K562 (cell line): Measurements from ENCODE around the gene UFSP2. TPM values are rescaled to one million over a fixed set of nuclear protein-coding genes. Genes with fewer than 3 reads are reported as not detected.

Experiments
- CEBPZ ChIP-seq: fragments of 150-350 bp; IDR thresholded peaks from 2 replicates; pipeline ENCODE4 v1.6.1; 2014; ENCODE audit warnings: low read depth, mild to moderate bottlenecking, low read length, borderline replicate concordance
- CREB5 ChIP-seq: fragments of 250-450 bp; sonication (Bioruptor Pico); IDR thresholded peaks from 2 replicates; pipeline ENCODE4 v1.5.0; 2020; ENCODE audit warnings: mild to moderate bottlenecking
- ETV6 ChIP-seq, 3 experiments: fragments of 150-350 bp in 1 of 3; sonication (generic) in 1 of 3; formaldehyde crosslinking in 1 of 3; IDR thresholded peaks; 2 replicates each; pipeline versions ENCODE4 v1.6.1 to v1.8.0; 2014 to 2022; ENCODE audit warnings: borderline replicate concordance in 2 of 3, low read depth in 2 of 3, antibody characterized with exemption in 1 of 3, low read length in 1 of 3, mild to moderate bottlenecking in 1 of 3, missing genetic modification reagents in 1 of 3
- FUS ChIP-seq: fragments of 200-400 bp; formaldehyde crosslinking; optimal IDR thresholded peaks from 2 replicates; pipeline ENCODE3; 2017; ENCODE audit warnings: low read depth, low read length
- KDM5B ChIP-seq: fragments of 200-600 bp; sonication (generic); IDR thresholded peaks from 2 replicates; pipeline ENCODE4 v1.6.1; 2012; ENCODE audit warnings: low read depth, mild to moderate bottlenecking, moderate library complexity, low read length, control low read depth, inconsistent platforms; ENCODE audit not compliant: insufficient replicate concordance
- LCOR ChIP-seq: sonication (generic); formaldehyde crosslinking; IDR thresholded peaks from 2 replicates; pipeline ENCODE4 v1.8.0; 2022; ENCODE audit warnings: mild to moderate bottlenecking, missing genetic modification reagents
- SMAD2 ChIP-seq: fragments of 150-350 bp; IDR thresholded peaks from 2 replicates; pipeline ENCODE4 v1.6.1; 2014; ENCODE audit warnings: low read depth, mild to moderate bottlenecking, low read length
- YY1 ChIP-seq, 3 experiments: IDR thresholded peaks; 2 replicates each; pipeline ENCODE4 v1.6.1; 2011; ENCODE audit warnings: low read length in 2 of 3, mild to moderate bottlenecking in 2 of 3, moderate library complexity in 2 of 3, borderline replicate concordance in 1 of 3, control low read depth in 1 of 3, low read depth in 1 of 3; ENCODE audit not compliant: insufficient read depth in 3 of 3, insufficient replicate concordance in 2 of 3, control insufficient read depth in 1 of 3, insufficient read length in 1 of 3; ENCODE audit errors: extremely low read depth in 1 of 3
- polyA plus RNA-seq, 8 experiments: library from polyadenylated mRNA; depleted of rRNA in 4 of 8; stranded (reverse) in 5 of 8; unstranded in 3 of 8; fragments of >200 nt; fragmentation: Nextera tagmentation in 2 of 8; fragmentation: Illumina TruSeq in 1 of 8; extraction: Ambion mirVana in 2 of 8; extraction: Trizol in 1 of 8; gene quantifications; 2 replicates each; pipeline versions ENCODE4 v1.2.1 to v1.2.3, GENCODE V29; 2011 to 2014; ENCODE audit warnings: inconsistent platforms in 1 of 8, missing spikeins in 1 of 8
- total RNA-seq, 7 experiments: library from RNA; depleted of rRNA in 6 of 7; stranded (reverse); fragments of >200 nt in 6 of 7; fragmentation: Illumina TruSeq in 2 of 7; extraction: Trizol in 2 of 7; gene quantifications; 2 replicates each; pipeline versions ENCODE4 v1.2.1 to v1.2.3, GENCODE V29; 2011 to 2021; ENCODE audit warnings: low replicate concordance in 1 of 7
- TF ChIP-seq, protein P1 (sequence below), 2 experiments: fragments of 450-650 bp; IDR thresholded peaks; 2 replicates each; pipeline ENCODE4 v1.6.1; 2016; ENCODE audit warnings: mild to moderate bottlenecking in 2 of 2, borderline replicate concordance in 1 of 2, low read depth in 1 of 2, moderate library complexity in 1 of 2
- TF ChIP-seq, protein P2 (sequence below), 2 experiments: fragments of 250-450 bp in 1 of 2; fragments of 450-650 bp in 1 of 2; sonication (Bioruptor Pico) in 1 of 2; IDR thresholded peaks; 2 replicates each; pipeline versions ENCODE4 v1.6.1 to v1.8.0; 2016 to 2021; ENCODE audit warnings: mild to moderate bottlenecking in 2 of 2, moderate library complexity in 2 of 2, missing compliant biosample characterization in 1 of 2, missing genetic modification characterization in 1 of 2

The UFSP2 gene
- total and polyA plus RNA-seq, 9 of the 15 experiments (the other 6 are each of a cell fraction or from before 2014, with no cell fraction given): 20.1 to 55.8 (median 26.6) TPM

GRCh38 chr4:185396724-185397385, 28.9 kb downstream of the UFSP2 start, which contains the start of gene ANKRD37 (continued):
- TF ChIP-seq CREB5 (CRISPR knock-in tag): no peak
- no peak for TF ChIP-seq LCOR (CRISPR knock-in tag)
- TF ChIP-seq, protein P1, sequence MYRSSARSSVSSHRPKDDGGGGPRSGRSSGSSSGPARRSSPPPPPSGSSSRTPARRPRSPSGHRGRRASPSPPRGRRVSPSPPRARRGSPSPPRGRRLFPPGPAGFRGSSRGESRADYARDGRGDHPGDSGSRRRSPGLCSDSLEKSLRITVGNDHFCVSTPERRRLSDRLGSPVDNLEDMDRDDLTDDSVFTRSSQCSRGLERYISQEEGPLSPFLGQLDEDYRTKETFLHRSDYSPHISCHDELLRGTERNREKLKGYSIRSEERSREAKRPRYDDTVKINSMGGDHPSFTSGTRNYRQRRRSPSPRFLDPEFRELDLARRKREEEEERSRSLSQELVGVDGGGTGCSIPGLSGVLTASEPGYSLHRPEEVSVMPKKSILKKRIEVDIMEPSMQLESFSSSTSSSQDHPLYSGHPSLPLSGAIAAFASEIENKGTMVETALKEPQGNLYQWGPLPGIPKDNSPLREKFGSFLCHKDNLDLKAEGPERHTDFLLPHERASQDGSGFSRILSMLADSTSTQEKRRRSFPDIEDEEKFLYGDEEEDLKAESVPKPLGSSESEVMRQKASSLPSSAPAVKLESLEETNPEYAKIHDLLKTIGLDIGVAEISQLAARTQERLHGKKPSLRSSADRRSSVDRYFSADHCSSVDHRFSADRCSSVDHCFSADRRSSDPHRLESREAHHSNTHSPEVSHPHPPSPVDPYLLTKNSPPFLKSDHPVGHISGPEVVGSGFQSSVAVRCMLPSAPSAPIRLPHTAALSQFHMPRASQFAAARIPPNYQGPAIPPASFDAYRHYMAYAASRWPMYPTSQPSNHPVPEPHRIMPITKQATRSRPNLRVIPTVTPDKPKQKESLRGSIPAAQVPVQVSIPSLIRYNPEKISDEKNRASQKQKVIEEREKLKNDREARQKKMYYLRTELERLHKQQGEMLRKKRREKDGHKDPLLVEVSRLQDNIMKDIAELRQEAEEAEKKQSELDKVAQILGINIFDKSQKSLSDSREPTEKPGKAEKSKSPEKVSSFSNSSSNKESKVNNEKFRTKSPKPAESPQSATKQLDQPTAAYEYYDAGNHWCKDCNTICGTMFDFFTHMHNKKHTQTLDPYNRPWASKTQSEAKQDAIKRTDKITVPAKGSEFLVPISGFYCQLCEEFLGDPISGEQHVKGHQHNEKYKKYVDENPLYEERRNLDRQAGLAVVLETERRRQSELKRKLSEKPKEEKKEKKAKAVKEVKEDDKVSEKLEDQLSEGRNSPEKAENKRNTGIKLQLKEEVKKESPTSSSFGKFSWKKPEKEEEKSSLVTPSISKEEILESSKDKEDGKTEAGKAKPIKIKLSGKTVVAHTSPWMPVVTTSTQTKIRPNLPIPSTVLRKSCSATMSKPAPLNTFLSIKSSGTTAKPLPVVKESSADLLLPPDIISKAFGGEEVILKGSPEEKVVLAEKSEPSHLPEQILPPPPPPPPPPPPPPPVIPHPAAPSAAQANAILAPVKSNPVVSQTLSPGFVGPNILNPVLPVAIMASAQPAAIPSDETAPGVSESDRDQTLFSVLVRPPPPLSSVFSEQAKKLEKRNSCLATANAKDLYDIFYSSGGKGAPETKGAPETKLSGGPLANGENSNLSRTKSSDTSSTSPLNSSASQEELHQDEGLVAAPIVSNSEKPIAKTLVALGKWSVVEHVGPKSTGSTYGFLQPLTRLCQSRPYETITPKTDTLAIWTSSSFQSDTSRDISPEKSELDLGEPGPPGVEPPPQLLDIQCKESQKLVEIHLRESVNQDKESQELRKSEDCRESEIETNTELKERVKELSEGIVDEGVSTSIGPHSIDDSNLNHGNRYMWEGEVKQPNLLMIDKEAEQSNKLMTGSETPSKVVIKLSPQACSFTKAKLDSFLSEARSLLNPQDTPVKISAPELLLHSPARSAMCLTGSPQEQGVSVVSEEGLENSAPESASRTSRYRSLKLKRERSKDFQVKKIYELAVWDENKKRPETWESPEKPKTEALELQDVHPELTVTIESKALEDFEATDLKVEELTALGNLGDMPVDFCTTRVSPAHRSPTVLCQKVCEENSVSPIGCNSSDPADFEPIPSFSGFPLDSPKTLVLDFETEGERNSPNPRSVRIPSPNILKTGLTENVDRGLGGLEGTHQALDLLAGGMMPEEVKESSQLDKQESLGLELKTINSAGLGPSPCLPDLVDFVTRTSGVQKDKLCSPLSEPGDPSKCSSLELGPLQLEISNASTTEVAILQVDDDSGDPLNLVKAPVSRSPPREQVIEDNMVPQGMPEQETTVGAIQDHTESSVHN (IDR thresholded peaks at IDR 0.05; ENCODE audit: borderline replicate concordance in 1 of 2, low read depth in 1 of 2): no peak
- TF ChIP-seq CEBPZ: no peak
- TF ChIP-seq SMAD2: no peak
- TF ChIP-seq FUS: no peak
- TF ChIP-seq KDM5B: peak; percentile 76
- no peak for TF ChIP-seq ETV6 (IDR thresholded peaks at IDR 0.05; ENCODE audit: borderline replicate concordance in 1 of 2, low read depth in 2 of 2, low read length in 1 of 2)
- peak; percentile 56; the same call in 1 of the 2 replicates for TF ChIP-seq ETV6 (CRISPR knock-in tag; IDR thresholded peaks at IDR 0.05; ENCODE audit: borderline replicate concordance)
- TF ChIP-seq YY1 (IDR thresholded peaks at IDR 0.05; ENCODE audit: borderline replicate concordance in 1 of 3, control insufficient read depth in 1 of 3, extremely low read depth in 1 of 3, insufficient read depth in 3 of 3, insufficient read length in 1 of 3, insufficient replicate concordance in 2 of 3, low read depth in 1 of 3, low read length in 2 of 3): no peak
- TF ChIP-seq, protein P2, sequence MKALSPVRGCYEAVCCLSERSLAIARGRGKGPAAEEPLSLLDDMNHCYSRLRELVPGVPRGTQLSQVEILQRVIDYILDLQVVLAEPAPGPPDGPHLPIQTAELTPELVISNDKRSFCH (CRISPR knock-in tag; IDR thresholded peaks at IDR 0.05): no peak
- TF ChIP-seq, protein P2 (tag; IDR thresholded peaks at IDR 0.05): no peak
